Esophagus muscularis mucosa (tissue), 4 donors: ENCODE results near the gene DOCK10. TPM values are rescaled to one million over a fixed set of nuclear protein-coding genes. Genes with fewer than 3 reads are reported as not detected.

Source experiments
- DNase-seq: peaks from one replicate; pipeline ENCODE4 v3.0.0-alpha.2; 2017; ENCODE audit errors: extremely low spot score
- H3K27ac ChIP-seq, 4 donors: fragments of 200-600 bp; sonication (generic); replicated peaks in 1 of 4; 1 replicate in 3 of 4; 2 replicates in 1 of 4; pipeline ENCODE4 v1.5.1; 2016 to 2019; ENCODE audit warnings: mild to moderate bottlenecking in 1 of 4
- H3K27me3 ChIP-seq, 4 donors: fragments of 200-600 bp; sonication (generic); one replicate each; pipeline versions ENCODE4 v1.5.1 to v1.6.0; 2016 to 2019
- H3K36me3 ChIP-seq, 4 donors: fragments of 200-600 bp; sonication (generic); one replicate each; pipeline ENCODE4 v1.5.1; 2016 to 2019
- H3K4me1 ChIP-seq, 4 donors: fragments of 200-600 bp; sonication (generic); one replicate each; pipeline ENCODE4 v1.5.1; 2016 to 2019
- H3K4me3 ChIP-seq, 4 donors: fragments of 200-600 bp; sonication (generic); 1 replicate in 2 of 4; 2 replicates in 2 of 4; pipeline ENCODE4 v1.5.1; 2016 to 2019; ENCODE audit warnings: mild to moderate bottlenecking in 4 of 4, moderate library complexity in 1 of 4
- H3K9me3 ChIP-seq, 4 donors: fragments of 200-600 bp; sonication (generic); 1 replicate in 3 of 4; 2 replicates in 1 of 4; pipeline ENCODE4 v1.5.1; 2016 to 2019
- CTCF ChIP-seq, 3 experiments: fragments of 200-600 bp in 2 of 3; fragments of 450-650 bp in 1 of 3; sonication (generic) in 2 of 3; IDR thresholded peaks; one replicate each; pipeline ENCODE4 v1.5.1; 2017 to 2019; ENCODE audit warnings: antibody characterized with exemption in 3 of 3, mild to moderate bottlenecking in 2 of 3, moderate library complexity in 1 of 3
- EP300 ChIP-seq: sonication (generic); formaldehyde crosslinking; IDR thresholded peaks from one replicate; pipeline ENCODE4 v1.6.1; 2017; ENCODE audit warnings: antibody characterized with exemption
- POLR2A ChIP-seq: fragments of 450-650 bp; IDR thresholded peaks from one replicate; pipeline ENCODE4 v1.6.1; 2017; ENCODE audit warnings: antibody characterized with exemption, moderate library complexity, mild to moderate bottlenecking, low read depth
- POLR2AphosphoS5 ChIP-seq, 2 donors: sonication (generic); formaldehyde crosslinking; IDR thresholded peaks; one replicate each; pipeline ENCODE4 v1.6.1; 2017; ENCODE audit warnings: antibody characterized with exemption in 2 of 2
- WGBS: methylation state at CpG from one replicate; pipeline ENCODE4 v1.1.5; 2018; 5-methylcytosine and 5-hydroxymethylcytosine counted together
- intact Hi-C: fragments of 100-400 bp; cut with DNase I; formaldehyde crosslinking; loops from one replicate; pipeline ENCODE4 v1.15.1; 2023
- total RNA-seq, 4 donors: library from RNA; depleted of rRNA; stranded (reverse); fragments of >200 nt; gene quantifications; one replicate each; pipeline versions ENCODE4 v1.1.0 to v1.2.1, GENCODE V29; 2016

The DOCK10 gene
- total RNA-seq, 4 donors from 2014 or later, result 1.9 to 11.6 (median 6.3) TPM

DNA sequence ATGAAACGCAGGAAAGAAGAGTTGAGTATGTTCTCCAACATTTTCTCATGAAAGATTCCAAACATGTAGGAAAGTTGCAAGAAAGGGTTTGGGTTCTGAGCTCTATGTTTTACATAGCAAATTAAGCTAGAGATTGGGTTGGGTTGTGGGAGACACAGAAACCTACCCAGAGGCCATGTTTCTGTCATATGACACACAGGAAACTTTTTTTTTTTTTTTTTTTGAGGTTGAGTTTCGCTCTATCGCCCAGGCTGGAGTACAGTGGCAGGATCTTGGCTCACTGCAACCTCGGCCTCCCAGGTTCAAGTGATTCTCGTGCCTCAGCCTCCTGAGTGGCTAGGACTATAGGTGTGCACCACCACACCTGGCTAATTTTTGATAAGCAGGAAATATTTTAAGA, 57.6 kb downstream of the DOCK10 start:
- H3K4me1 ChIP-seq, result peaks cover 0 to 21% (median 16%) of the 10 kb centered on the region in 4 donors
- no peaks in the 10 kb centered on the region for H3K9me3 ChIP-seq
- H3K27me3 ChIP-seq, result no peaks in the 10 kb centered on the region
- no peaks in the 10 kb centered on the region for H3K36me3 ChIP-seq
- H3K27ac ChIP-seq, result peak overlapping the region in 1 of 4 donors; percentile 68
- no peak overlapping the region for H3K4me3 ChIP-seq
- DNase-seq, result no peak
- WGBS, result 80% methylated on average over 5 of the region's 5 CpGs
- intact Hi-C loops, result no loop called here
- TF ChIP-seq EP300 (no peak), POLR2A (no peak), CTCF (IDR thresholded peaks at IDR 0.05) (no peak), POLR2AphosphoS5 (IDR thresholded peaks at IDR 0.05) (no peak)

GRCh38 chr2:224983712-224984554, 58.3 kb downstream of the DOCK10 start:
- 34% methylated on average over 10 of the region's 11 CpGs for WGBS
- intact Hi-C loops, result no loop called here
- Histone ChIP-seq H3K27me3 (no peaks in the 10 kb centered on the region), H3K9me3 (no peaks in the 10 kb centered on the region), H3K27ac (peak overlapping the region; percentile 23 to 68 (median 50)), H3K4me1 (peaks cover 0 to 21% (median 16%) of the 10 kb centered on the region in 4 donors), H3K4me3 (peak overlapping the region; percentile 29 to 49 (median 34)), H3K36me3 (no peaks in the 10 kb centered on the region)
- no peak for TF ChIP-seq POLR2AphosphoS5 (IDR thresholded peaks at IDR 0.05)
- TF ChIP-seq POLR2A, result no peak
- no peak for TF ChIP-seq CTCF (IDR thresholded peaks at IDR 0.05)
- TF ChIP-seq EP300, result no peak
- DNase-seq, result no peak

- Histone ChIP-seq H3K27me3 (no peaks in the 10 kb centered on the region), H3K4me1 (peaks cover 0 to 21% (median 16%) of the 10 kb centered on the region in 4 donors), H3K4me3 (peak overlapping the region; percentile 29 to 49 (median 34)), H3K27ac (peak overlapping the region; percentile 23 to 68 (median 50)), H3K36me3 (no peaks in the 10 kb centered on the region), H3K9me3 (no peaks in the 10 kb centered on the region)
- TF ChIP-seq CTCF (IDR thresholded peaks at IDR 0.05) (no peak), EP300 (no peak), POLR2AphosphoS5 (IDR thresholded peaks at IDR 0.05) (no peak), POLR2A (no peak)
- DNase-seq, result no peak
- 35% methylated on average over 14 of the region's 14 CpGs for WGBS
- intact Hi-C loops, result no loop called here
Measured at GRCh38 chr2:224982910-224983711, 59.2 kb downstream of the DOCK10 start.

GRCh38 chr2:224982226-224982625, 60.0 kb downstream of the DOCK10 start:
- no peak overlapping the region for H3K27ac ChIP-seq
- H3K4me3 ChIP-seq, result peak overlapping the region; percentile 29 to 49 (median 34)
- no peaks in the 10 kb centered on the region for H3K36me3 ChIP-seq
- H3K27me3 ChIP-seq, result no peaks in the 10 kb centered on the region
- 75% methylated on average over 10 of the region's 10 CpGs for WGBS
- no peaks in the 10 kb centered on the region for H3K9me3 ChIP-seq
- intact Hi-C loops, result no loop called here
- no peak for DNase-seq
- TF ChIP-seq CTCF (IDR thresholded peaks at IDR 0.05) (no peak), EP300 (no peak), POLR2AphosphoS5 (IDR thresholded peaks at IDR 0.05) (no peak), POLR2A (no peak)
- H3K4me1 ChIP-seq, result peaks cover 0 to 21% (median 16%) of the 10 kb centered on the region in 4 donors
